NK-92 (cell line): ENCODE data around the gene SNRPD3.
"Not testable (repeated sequence)": the region's sequence is repeated elsewhere in the genome, so short reads cannot be mapped to it uniquely, and the experiment has no call there.

Experiments
- DNase-seq: peaks from one replicate; lab custom pipeline; 2025; ENCODE audit not compliant: unreplicated experiment; lab: John Stamatoyannopoulos, UW

The SNRPD3 gene

DNA sequence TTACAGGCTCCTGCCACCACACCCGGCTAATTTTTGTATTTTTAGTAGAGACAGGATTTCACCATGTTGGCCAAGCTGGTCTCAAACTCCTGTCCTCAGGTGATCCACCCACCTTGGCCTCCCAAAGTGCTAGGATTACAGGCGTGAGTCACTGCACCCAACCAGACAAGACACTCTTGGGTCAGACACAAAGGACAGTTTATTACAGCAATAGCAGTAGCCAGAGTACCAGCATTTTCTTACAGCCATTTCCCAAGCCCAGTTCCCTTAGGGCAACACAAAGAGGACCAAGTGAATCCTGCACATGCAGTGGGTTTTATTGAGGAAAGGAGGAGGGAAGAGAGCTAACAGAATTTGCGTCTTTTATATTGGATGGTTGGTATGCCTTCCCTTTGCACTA, 24.8 kb upstream of the SNRPD3 start:
- DNase-seq: not testable (repeated sequence)

DNA sequence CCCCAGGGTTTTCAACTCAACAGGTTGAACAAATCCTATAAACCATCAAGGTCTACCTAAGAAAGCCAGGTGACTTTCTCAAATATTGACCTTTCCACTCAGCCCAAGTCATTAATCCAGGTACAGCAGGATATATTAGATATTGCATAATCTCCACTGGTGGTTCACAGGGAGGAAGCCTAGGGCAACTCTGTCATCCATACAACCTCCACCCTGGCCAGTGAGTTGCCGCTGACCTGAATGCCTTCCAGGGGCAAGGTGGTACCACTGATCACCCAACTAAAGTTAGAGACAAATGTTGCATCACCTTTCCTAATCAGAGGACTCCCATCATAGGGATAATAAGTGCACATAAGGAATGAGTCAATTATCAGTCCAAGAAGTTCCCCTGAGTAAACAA, 23.7 kb upstream of the SNRPD3 start:
- DNase-seq: no peak

DNA sequence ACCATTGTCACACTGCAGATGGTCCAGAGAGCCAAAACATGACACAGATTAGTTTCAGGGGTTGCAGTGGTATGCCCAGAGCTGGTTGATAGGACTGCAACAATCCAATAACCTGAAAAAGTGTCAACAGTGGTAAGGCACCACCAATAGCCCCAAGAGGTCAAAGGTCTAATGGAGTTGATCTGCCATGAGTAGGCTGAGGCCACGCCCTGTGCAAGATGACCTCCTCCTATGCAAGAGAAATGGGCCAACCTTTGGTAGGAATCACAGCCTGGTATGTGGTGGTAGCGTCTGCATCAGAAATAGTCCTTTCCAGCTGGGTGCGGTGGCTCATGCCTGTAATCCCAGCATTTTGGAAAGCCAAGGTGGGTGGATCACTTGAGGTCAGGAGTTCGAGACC, 20.5 kb upstream of the SNRPD3 start:
- DNase-seq: no peak

DNA sequence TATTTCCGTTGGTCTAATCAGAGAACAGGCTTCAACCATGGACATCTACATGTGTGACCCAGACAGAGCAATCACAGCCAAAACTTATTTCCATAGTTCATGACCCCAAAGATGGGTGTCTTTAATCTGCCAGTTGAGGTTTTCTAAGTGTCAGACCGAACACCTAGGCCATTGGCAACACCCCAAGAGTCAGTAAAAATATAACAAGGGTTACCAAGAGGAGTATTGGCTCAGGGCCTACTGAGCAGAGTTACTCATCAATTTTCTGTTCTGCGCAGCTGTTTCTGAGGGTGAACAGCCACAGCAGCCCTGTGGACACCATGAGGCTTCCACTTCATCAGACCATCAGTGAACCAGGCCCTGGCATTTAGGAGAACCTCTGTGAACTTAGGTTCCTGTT, 19.7 kb upstream of the SNRPD3 start:
- no peak for DNase-seq

DNA sequence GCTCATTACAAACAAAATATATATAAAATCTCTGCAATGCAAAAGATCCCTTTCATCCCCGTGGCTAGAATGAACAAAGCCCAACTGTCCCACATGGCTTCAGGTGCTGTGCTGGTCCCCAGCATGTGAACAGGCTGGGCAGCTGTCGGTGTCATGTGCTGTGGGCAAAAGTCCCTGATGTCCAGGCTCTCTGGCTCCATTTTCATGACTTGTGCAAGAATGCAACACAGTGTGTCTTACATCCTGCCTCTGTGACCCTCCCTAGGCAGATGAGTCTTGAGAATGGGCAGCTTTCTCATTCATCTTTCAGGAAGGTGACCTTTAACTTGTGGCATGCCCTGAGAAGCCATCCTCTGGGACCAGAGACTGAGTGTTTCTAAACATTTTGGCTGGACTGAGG, 15.3 kb upstream of the SNRPD3 start:
- no peak for DNase-seq

DNA sequence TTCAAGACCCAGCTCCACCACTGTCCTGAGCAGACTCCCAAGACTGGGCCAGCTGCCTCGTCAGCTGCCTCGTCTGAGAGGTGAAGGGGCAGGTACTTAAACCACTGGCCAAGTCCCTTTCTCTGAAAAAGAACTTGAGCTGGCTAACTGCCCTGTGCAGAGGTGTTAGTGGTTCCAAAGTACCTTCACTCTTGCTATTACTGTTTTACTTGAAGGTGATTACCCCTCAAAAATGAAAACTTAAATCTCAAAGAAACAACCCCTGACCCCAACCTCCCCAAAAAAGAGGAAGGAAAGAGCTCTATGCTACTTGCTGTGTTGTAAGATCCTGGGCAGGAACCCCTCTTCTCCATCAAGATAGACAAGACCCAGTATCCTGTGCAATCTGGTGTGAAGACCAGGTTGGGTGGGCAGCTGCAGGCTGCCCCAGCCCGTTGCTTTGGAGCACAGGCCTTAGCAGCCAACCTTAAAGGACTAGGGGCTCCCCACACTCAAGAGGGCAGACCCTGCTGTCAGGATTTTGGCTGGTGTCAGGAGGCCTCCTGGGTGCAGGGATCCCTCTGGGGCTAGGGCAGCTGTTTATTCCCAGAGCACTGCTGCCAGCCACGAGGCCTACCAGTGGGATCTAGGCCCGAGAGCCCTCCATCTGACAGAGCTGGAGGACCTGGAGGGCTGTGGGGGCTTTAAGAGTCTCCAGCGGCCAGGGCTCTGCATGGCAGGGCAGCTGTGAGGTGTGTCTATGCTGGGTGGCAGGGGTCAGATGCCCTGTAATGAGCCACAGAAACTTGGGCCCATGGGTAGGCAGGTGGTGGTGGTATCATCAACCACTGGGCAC, 13.9 kb upstream of the SNRPD3 start:
- DNase-seq: no peak

DNA sequence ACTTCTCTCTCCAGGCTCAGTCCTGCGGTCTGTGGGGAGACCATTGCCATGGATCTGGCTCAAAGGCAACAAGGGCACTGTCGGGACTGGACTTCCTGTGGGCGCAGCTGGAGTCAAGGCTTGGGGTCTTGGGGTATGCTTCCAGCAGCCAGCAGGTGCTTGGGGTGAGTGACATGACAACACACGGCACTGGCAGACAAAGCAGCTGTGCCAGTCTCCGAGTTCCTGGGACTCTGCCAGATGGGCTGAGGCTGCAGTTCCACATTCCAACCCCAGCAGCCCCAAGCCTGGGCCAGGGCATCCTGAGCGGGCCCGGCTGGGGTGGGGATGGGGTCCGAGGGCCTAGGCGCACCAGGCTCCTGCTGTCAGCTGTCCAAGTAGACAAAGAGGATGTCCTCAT, 13.2 kb upstream of the SNRPD3 start:
- no peak for DNase-seq

DNA sequence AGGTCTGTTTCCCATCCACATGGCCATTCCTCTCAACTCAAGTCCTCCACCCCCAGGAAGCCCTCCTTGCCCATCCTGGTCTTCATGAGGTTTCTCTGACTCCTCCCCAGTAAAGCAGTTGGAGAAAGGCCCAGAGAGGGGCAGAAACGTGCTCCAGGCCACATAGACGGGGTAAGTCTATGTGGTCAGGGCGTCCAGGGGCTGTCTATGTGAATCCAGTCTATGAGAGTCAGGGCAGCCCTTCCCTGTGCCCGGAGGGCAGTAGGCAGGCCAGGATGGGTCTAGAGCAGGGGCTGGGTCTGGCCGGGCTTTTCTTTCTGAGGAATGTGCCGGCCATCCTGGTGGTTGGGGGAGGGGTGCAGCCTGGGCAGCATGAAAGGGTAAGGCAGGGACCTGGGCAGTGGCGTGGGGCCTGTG, 12.6 kb upstream of the SNRPD3 start:
- no peak for DNase-seq

DNA sequence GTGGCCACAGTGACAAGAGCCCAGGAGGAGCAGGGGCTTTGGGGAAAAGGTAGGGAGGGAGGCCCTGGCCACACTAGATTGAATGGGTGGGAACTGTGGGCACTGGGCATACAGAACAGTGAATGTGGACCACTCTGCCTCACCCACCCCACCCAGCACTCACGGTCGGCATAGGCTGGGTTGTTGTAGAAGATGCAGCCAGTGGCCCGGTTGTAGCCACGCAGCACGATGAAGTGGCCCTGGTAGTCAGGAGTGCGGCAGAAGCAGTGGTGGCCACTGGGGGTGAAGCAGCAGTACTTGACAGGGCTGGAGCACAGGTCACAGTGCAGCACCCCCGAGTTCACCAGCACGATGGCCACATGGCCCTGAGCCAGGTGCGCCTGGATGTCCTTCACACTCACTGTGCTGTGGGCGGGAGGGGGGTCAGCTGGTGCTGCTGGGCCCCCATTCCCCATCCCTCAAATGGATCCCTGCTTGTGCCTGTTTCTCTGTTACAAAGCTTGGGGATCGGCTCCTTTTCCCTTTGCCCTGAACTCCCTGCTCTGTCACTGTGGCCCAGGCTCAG, 12.0 kb upstream of the SNRPD3 start:
- DNase-seq: no peak

DNA sequence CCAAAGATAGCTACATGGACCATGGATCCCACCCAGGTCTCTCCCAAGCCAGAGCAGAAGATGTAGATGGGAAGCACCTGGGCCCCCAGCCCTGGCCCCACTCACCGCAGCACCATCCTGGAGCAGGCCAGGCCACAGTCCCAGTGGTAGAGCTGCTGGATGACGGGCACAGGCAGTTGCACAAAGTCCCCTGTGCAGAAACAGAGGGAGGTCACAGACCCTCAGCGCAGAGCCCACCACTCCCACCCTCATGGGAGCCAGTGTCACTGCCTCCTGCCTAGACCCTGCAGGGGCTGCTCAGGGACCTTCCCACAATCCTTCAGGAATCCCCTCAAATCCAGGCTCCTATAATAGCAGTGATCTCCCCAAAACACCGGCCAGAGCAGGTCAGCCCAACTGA, 7.0 kb upstream of the SNRPD3 start:
- DNase-seq: no peak

DNA sequence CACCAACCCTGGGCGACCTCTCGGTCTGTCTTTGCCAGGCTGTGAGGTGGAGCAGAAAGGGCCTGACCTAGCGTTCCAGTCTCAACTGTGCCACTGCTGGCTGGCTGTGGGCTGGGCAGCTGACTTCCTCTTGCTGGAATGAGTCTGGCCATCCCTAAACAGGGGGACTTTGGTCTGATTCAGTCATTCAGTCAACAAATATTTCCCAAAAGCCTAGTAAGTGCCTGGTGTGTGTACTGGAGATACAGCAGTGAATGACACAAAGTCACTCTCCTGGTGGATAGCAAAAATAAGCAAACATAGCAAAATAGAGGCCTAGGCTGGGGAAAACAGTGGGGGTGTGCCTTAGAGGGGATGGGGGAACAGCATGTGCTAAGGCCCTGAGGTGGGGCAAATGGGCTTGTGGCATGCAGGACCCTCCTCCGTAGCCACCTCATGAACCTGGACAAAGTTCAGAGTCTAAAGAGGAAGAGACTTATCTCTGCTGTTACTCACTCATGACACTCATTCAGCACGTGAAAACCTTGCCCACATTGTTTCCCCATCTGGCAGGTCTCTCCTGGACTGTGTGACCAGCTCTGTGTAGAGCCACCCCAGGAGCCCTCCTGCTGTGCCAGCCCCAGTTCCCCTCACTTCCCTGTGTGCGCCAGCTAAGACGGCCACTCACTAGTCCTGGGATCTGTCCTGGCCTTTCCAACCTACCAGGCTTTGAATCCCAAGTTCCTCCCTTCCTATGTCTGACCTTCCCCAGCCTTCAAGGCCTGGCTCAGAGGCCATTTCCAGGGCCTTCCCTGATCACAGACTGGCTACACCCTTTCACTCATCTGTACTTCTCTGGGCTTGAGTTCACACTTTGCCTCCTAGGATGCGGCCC, 5.5 kb upstream of the SNRPD3 start:
- DNase-seq: no peak

DNA sequence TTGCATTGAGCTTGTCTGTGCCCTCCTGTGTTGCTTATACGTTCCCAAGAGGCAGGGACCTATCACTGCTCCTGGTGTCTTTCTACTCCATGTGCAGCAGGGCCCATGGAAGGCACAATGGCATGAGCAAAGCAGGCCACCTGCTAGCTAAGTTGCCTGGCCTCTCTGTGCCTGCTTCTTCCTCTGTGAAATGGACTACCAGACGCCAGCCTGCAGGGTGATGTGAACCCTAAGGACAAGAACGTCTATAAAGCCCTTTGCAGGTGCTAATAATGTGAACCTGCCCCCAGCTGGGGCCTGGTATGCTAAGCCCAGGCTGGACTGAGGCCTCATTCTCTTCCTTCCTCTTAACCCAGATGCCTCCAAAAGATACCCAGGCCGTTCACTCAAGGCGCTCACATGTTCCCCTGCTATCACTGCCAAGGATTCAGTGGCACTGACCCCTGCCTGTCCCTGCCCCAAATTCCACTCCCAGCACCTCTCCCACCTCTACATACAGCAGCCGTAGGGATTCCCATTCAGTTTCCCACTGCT, 4.8 kb upstream of the SNRPD3 start:
- no peak for DNase-seq

DNA sequence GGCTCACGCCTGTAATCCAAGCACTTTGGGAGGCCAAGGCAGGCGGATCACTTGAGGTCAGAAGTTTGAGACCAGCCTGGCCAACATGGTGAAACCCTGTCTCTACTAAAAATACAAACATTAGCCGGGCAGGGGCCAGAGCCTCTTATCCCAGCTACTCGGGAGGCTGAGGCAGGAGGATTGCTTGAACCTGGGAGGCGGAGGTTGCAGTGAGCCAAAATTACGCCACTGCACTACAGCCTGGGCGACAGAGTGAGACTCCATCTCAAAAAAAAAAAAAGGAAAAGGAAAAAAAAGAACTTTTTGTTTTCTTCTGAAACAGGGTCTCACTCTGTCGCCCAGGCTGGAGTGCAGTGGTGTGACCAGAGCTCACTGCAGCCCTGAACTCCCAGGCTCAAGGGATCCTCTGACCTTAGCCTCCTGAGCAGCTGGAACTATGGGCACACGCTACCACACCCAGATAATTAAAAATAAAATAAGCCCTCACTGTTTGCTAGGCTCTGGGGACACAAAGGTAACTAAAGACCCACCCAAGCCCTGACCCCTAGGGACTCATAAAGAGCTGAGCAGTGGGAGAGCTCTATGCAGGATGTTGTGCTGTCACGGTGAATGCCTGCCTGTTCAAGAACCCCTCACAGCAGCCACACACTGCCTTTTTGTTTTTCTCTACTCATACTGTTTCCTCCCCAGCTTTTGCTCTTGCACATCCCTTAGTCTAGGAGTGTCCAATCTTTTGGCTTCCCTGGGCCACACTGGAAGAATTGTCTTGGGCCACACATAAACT, 3.1 kb upstream of the SNRPD3 start:
- not testable (repeated sequence) for DNase-seq

DNA sequence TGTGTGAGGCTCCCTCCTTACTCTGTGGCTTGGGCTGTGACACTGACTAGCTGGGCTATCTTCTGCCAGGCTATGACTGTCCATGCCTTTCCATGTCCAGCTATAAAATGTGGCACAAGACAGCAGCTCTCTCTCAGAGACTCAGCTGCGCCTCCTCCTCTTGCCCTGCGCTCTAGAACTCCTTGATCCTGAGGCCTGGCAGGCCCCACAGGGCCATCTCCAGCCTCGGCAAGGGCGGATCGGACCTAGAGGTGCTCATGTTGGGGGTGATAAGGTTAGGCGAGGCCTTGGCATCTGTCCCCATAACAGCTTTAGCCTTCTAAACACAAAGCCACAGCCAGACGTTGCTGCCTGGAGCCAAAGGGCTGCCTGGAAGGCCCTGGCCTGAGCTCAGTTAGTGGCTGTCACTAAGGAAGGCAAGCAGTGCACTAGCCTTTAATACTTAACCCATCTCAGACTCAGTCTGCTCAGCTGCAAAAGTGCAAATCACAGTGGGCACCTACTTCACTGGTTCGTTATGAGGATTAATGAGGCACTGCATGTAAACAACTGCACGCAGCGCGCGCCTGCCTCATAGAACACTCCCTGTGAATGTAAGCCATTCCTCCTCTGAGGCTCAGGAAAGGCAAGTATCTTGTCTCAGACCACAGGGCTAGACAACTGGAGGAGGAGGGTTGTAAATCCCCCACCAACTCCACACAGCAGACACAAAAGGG, 2.0 kb upstream of the SNRPD3 start:
- no peak for DNase-seq

DNA sequence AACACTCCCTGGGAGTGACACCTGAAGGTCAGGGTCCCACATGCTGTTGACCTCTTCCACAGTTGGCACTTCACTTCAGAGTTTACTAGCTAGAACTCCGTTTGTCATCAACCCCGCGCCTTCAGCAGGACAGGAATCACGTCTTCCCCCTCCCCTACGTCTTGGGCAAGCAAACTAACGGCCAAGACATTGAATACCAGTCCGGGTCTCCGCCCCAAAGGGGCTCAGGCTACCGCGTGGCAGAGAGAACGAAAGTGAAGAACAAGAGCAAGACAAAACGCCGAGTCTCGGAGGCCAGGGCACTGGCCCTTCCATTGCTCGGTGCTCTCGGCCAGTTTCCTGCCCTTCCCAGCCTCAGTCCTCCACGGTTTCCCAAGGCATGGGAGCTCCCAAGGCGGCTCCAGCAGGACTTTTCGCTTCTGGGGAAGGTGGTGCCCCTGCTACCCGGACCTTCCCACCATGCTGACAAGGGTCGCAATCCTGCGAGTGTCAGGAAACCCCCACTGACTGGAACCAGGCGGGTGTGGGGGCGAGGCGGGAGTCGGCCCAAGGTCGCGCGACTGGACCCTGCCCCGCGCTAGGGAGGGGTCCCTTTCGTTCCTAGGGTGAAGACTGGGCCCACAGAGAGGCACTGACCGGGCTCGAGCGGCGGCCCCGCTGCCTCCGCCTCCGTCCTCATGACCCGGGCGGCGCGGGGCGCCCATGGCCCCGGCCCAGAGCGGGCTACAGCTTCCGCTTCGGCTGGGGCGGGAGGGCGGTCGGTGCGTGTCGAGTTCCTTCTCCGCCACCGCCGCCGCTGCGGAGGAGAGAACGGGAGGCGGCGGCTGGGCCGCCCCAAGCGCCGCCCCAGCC, 1.3 kb upstream of the SNRPD3 start, which contains the start of gene GUCD1:
Gene GUCD1 (minus strand): TSS at position 826 of the 852 bp plus-strand sequence. CDS start 147 bp downstream, at position 679.
- DNase-seq: no peak

DNA sequence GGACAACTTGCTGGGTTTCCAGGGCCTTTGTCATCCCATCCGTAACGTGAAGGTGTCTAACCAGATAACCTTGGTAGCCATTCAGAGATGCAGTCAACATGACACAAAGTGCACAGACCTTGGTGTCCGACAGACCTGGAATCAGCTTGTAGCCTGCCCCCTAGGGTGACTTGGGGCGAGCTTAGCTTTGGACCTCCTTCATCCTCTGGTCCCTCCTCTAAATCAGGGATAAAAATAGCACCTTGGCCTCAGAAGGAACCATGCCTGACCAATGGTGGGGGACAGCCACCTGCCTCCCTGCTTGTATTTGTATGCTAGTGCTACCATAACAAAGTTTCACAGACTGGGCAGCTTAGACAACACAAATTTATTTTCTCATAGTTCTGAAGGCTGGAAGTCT, 3.7 kb downstream of the SNRPD3 start:
- DNase-seq: no peak

DNA sequence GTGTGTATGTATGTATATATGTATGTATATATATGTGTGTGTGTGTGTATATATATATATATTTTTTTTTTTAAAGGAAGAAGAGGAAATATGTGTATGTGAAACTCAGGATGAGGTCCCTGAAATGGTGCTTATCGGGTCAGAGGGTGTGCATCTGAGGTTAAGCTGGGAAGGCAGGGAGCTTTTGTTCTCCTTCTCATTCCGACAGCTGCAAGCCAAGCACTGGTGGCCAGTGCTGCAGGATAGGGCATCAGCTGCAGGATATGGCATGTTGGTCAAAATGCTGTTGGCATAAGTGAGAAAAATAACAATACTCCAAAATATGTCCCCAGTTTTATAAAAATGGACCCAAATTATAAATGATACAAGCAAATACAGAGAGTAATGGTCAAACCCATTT, 7.4 kb downstream of the SNRPD3 start:
- no peak for DNase-seq

DNA sequence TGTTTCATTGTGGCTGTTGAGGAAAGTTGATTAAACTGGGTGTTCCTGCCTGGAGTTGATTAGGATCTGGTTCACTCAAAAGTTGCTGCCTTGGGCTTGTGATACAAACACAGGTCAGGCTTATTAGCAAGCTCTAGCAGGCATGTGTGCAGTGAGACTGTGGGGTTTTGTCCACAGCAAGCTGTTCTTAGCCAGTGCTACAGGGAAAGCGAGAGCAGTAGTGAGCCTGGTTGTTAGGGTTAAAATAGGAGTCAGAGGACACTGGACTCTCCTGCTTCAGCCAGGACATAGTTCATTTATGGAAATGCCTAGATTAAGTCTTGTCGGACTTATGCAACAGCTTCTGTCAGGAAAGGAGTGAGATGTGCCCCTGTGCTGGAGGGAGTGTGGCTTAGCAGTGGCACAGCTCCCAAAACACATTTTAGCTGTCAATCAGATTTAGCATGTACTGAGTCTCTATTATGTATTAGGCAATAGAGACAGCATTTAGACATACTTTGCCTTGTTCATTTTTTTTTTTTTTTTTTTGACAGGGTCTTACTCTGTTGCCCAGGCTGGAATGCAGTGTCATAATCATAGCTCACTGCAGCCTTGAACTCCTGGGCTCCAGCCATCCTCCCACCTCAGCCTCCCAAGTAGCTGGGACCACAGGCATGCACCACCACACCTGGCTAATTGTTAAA, 8.7 kb downstream of the SNRPD3 start:
- DNase-seq: no peak

DNA sequence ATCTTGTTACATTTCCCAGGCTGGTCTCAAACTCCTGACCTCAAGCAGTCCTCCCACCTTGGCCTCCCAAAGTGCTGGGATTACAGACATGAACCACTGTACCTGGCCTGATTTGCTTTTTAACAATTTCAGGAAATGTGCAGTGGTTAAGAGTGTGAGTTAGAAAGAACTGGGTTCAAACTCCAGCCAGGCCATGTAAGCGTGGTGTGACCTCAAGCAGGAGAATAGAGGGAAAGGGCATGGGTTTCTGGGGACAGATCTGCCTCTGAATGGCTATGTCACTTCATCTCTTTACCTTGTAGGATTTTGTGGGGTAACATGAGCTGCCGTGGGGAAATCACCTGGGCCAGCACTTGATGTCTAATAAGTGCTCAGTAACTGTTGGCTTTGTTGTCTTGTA, 9.3 kb downstream of the SNRPD3 start:
- no peak for DNase-seq
